ENCODE data around the gene CYP20A1.

GRCh38 chr2:203240491-203240890 lies 1.7 kb downstream of the CYP20A1 start:
- TF ChIP-seq CTCF (conservative IDR thresholded peaks at IDR 0.05 in 1 of 2, IDR thresholded peaks at IDR 0.05 in 1 of 2; ENCODE audit: low read depth in 1 of 2, low read length in 2 of 2) (no peak), EZH2 (IDR thresholded peaks at IDR 0.05; ENCODE audit: low read length, missing control alignments) (no peak)

Data from fibroblast of lung (primary cell).